Cortex of kidney (tissue), 1 donor: ENCODE data around the gene SH2D6.
"Not testable (repeated sequence)": the region's sequence is repeated elsewhere in the genome, so short reads cannot be mapped to it uniquely, and the experiment has no call there.

Experiments
- DNase-seq: peaks from one replicate; lab custom pipeline; 2025; lab: John Stamatoyannopoulos, UW

Gene SH2D6

GRCh38 chr2:85418132-85419008, at the start of gene SH2D6:
Gene SH2D6 (plus strand): TSS chr2:85418714. CDS start chr2:85429466, 10,752 bp downstream.
- DNase-seq, result peak; percentile 31

GRCh38 chr2:85368921-85369320, 49.6 kb upstream of the SH2D6 start:
- no peak for DNase-seq

GRCh38 chr2:85369500-85369899, 49.0 kb upstream of the SH2D6 start:
- no peak for DNase-seq

- DNase-seq, result no peak
Observed at GRCh38 chr2:85371045-85371444, 47.5 kb upstream of the SH2D6 start.

GRCh38 chr2:85376291-85377065, 42.0 kb upstream of the SH2D6 start:
- no peak for DNase-seq

- DNase-seq, result no peak
Observed at GRCh38 chr2:85377083-85377482, 41.4 kb upstream of the SH2D6 start.

GRCh38 chr2:85378257-85378656, 40.3 kb upstream of the SH2D6 start:
- no peak for DNase-seq

GRCh38 chr2:85380048-85380447, 38.5 kb upstream of the SH2D6 start:
- DNase-seq, result no peak

GRCh38 chr2:85383151-85383550, 35.4 kb upstream of the SH2D6 start:
- not testable (repeated sequence) for DNase-seq

GRCh38 chr2:85383850-85384249, 34.7 kb upstream of the SH2D6 start:
- DNase-seq, result no peak

- DNase-seq, result no peak
Observed at GRCh38 chr2:85385746-85386145, 32.8 kb upstream of the SH2D6 start.

- DNase-seq, result no peak
Observed at GRCh38 chr2:85387754-85388153, 30.8 kb upstream of the SH2D6 start.

GRCh38 chr2:85388878-85389538, 29.5 kb upstream of the SH2D6 start:
- no peak for DNase-seq

- no peak for DNase-seq
Observed at GRCh38 chr2:85390941-85391669, 27.4 kb upstream of the SH2D6 start.

GRCh38 chr2:85393836-85394235, 24.7 kb upstream of the SH2D6 start:
- DNase-seq, result no peak

GRCh38 chr2:85394261-85394681, 24.2 kb upstream of the SH2D6 start:
- DNase-seq, result no peak

- no peak for DNase-seq
Observed at GRCh38 chr2:85394976-85395375, 23.5 kb upstream of the SH2D6 start.

- DNase-seq, result no peak
Observed at GRCh38 chr2:85395912-85396475, 22.5 kb upstream of the SH2D6 start.

- DNase-seq, result no peak
Observed at GRCh38 chr2:85396531-85397470, 21.7 kb upstream of the SH2D6 start.

- DNase-seq, result no peak
Observed at GRCh38 chr2:85397925-85398331, 20.6 kb upstream of the SH2D6 start.
